Tibial nerve (tissue), 4 donors: ENCODE measurements around the gene MAN2B2. TPM values are rescaled to one million over a fixed set of nuclear protein-coding genes. Genes with fewer than 3 reads are reported as not detected.

Experiments
- DNase-seq, 2 donors: peaks; one replicate each; pipeline ENCODE4 v3.0.0-alpha.2; 2019; ENCODE audit warnings: low spot score in 2 of 2
- H3K27ac ChIP-seq, 4 donors: fragments of 200-600 bp; sonication (generic) in 3 of 4; one replicate each; pipeline ENCODE4 v1.5.1; 2017 to 2019; ENCODE audit warnings: mild to moderate bottlenecking in 1 of 4
- H3K27me3 ChIP-seq, 2 donors: fragments of 200-600 bp; sonication (generic) in 1 of 2; one replicate each; pipeline versions ENCODE4 v1.5.1 to v1.6.0; 2017 to 2019
- H3K36me3 ChIP-seq, 3 donors: fragments of 200-600 bp; sonication (generic); one replicate each; pipeline ENCODE4 v1.5.1; 2018 to 2019
- H3K4me1 ChIP-seq, 4 donors: fragments of 200-600 bp; sonication (generic) in 3 of 4; one replicate each; pipeline ENCODE4 v1.5.1; 2017 to 2019
- H3K4me3 ChIP-seq, 4 donors: fragments of 200-600 bp; sonication (generic) in 3 of 4; one replicate each; pipeline ENCODE4 v1.5.1; 2017 to 2019; ENCODE audit warnings: mild to moderate bottlenecking in 1 of 4, moderate library complexity in 1 of 4
- H3K9me3 ChIP-seq, 4 donors: fragments of 200-600 bp; sonication (generic) in 3 of 4; one replicate each; pipeline ENCODE4 v1.5.1; 2017 to 2019
- EP300 ChIP-seq, 2 donors: sonication (generic); formaldehyde crosslinking; IDR thresholded peaks; one replicate each; pipeline ENCODE4 v1.6.1; 2017; ENCODE audit warnings: antibody characterized with exemption in 2 of 2, mild to moderate bottlenecking in 1 of 2
- POLR2A ChIP-seq, 2 donors: fragments of 450-650 bp; IDR thresholded peaks; one replicate each; pipeline ENCODE4 v1.6.1; 2017; ENCODE audit warnings: antibody characterized with exemption in 2 of 2, mild to moderate bottlenecking in 2 of 2, moderate library complexity in 2 of 2
- WGBS, 2 donors: methylation state at CpG; one replicate each; pipeline ENCODE4 v1.1.5; 2018; 5-methylcytosine and 5-hydroxymethylcytosine counted together
- total RNA-seq, 4 donors: library from RNA; depleted of rRNA; stranded (reverse); fragments of >200 nt; gene quantifications; one replicate each; pipeline ENCODE4 v1.1.0, GENCODE V29; 2016
- TF ChIP-seq, protein P1 (sequence below), 5 experiments: fragments of 200-600 bp in 3 of 5; fragments of 450-650 bp in 2 of 5; sonication (generic) in 3 of 5; IDR thresholded peaks; one replicate each; pipeline ENCODE4 v1.5.1; 2016 to 2019; ENCODE audit warnings: antibody characterized with exemption in 5 of 5, mild to moderate bottlenecking in 3 of 5, moderate library complexity in 2 of 5

Gene MAN2B2
- total RNA-seq, 4 donors from 2014 or later = 33.0 to 66.3 (median 44.6) TPM

DNA sequence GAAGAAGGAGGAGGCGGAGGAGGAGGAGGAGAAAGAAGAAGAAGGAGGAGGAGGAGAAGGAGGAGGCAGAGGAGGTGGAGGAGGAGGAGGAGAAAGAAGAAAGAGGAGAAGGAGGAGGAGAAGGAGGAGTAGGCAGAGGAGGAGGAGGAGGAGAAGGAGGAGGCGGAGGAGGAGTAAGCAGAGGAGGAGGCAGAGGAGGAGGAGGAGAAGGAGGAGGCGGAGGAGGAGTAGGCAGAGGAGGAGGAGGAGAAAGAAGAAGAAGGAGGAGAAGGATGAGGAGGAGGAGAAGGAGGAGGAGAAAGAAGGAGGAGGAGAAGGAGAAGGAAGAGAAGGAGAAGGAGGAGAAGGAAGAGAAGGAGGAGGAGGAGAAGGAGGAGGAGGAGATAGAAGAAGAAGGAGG, 85.4 kb downstream of the MAN2B2 start:
- Histone ChIP-seq H3K4me1 (peaks cover 0 to 28% (median 9%) of the 10 kb centered on the region in 4 donors), H3K36me3 (no peaks in the 10 kb centered on the region), H3K4me3 (no peak overlapping the region), H3K9me3 (no peaks in the 10 kb centered on the region), H3K27ac (no peak overlapping the region), H3K27me3 (peaks cover 0 to 22% of the 10 kb centered on the region in 2 donors)
- TF ChIP-seq, protein P1, sequence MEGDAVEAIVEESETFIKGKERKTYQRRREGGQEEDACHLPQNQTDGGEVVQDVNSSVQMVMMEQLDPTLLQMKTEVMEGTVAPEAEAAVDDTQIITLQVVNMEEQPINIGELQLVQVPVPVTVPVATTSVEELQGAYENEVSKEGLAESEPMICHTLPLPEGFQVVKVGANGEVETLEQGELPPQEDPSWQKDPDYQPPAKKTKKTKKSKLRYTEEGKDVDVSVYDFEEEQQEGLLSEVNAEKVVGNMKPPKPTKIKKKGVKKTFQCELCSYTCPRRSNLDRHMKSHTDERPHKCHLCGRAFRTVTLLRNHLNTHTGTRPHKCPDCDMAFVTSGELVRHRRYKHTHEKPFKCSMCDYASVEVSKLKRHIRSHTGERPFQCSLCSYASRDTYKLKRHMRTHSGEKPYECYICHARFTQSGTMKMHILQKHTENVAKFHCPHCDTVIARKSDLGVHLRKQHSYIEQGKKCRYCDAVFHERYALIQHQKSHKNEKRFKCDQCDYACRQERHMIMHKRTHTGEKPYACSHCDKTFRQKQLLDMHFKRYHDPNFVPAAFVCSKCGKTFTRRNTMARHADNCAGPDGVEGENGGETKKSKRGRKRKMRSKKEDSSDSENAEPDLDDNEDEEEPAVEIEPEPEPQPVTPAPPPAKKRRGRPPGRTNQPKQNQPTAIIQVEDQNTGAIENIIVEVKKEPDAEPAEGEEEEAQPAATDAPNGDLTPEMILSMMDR (IDR thresholded peaks at IDR 0.05) = no peak
- TF ChIP-seq POLR2A (IDR thresholded peaks at IDR 0.05) (no peak), EP300 (IDR thresholded peaks at IDR 0.05) (no peak)
- DNase-seq = no peak
- 88 to 94% methylated on average over 3 of the region's 3 CpGs for WGBS, 2 donors

DNA sequence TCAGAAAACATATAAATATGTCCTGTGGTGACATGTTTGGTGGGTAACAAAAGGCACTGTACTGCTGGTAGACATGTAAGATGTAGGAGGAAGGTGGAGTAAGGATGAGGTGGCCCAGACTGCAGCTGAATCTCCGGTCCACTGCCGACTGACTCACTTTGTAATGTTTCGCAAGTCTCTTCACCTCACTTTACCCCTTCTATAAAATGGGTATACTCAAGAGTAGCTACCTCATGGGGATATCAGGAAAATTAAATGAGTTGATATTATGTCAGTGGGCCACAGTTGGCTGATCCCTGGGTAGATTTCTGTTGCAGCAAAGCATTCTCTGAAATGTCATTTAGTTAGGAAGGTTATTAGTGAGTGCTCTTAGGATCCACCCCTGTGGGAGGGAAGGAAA, 87.6 kb downstream of the MAN2B2 start:
- H3K4me1 ChIP-seq = peaks cover 0 to 28% (median 9%) of the 10 kb centered on the region in 4 donors
- peaks cover 0 to 22% of the 10 kb centered on the region in 2 donors for H3K27me3 ChIP-seq
- no peak for DNase-seq
- no peak overlapping the region for H3K4me3 ChIP-seq
- H3K9me3 ChIP-seq = no peaks in the 10 kb centered on the region
- TF ChIP-seq EP300 (IDR thresholded peaks at IDR 0.05) = no peak
- TF ChIP-seq POLR2A (IDR thresholded peaks at IDR 0.05) = no peak
- TF ChIP-seq, protein P1 (IDR thresholded peaks at IDR 0.05) = no peak
- H3K27ac ChIP-seq = no peak overlapping the region
- no peaks in the 10 kb centered on the region for H3K36me3 ChIP-seq
- WGBS, 2 donors = 89 to 96% methylated on average over 3 of the region's 3 CpGs

DNA sequence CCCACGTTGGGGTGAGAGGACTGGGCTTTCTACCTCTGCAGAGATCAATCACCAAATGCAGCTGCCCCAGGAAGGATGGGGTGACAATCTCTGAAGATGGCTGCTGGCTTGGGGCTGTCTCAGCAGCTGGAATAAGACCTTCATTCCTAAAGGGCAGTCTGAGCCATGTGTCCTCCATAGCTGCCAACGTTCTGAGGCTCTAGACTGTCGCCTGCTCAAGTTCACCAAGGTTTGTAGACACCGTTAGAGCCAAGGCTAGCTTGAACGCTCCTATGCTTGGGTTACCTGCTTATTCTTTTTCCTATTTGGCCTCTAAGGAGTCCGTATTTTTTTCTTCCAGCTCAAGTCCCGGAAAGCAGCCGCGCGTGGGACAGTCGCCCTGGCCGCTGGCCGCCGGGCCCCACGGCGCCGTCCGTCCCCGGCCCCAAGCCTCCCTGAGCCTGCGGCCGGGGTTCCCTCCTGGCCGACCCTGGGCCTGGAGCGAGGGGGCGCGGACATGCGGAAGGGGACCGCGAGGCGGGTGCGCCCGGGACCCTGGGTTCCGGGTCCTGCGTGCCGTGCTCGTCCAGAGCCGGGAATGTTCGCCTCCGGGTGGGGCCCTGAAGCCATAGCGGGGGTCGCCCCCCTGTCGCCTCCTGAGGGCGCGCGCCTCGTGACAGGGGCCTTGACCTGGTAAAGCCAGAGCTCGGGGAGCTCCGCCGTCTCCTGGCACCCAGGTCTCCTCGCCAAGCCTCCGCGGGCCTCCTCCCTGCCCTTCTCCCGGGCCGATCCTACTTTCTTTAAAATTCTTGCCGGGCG, 88.8 kb downstream of the MAN2B2 start:
- Histone ChIP-seq H3K27ac (no peak overlapping the region), H3K4me1 (peaks cover 0 to 22% (median 8%) of the 10 kb centered on the region in 4 donors), H3K4me3 (peak overlapping the region; percentile 18 to 47 (median 26)), H3K9me3 (no peaks in the 10 kb centered on the region), H3K36me3 (peaks cover 0 to under 1% (median 0%) of the 10 kb centered on the region in 3 donors), H3K27me3 (peaks cover 0 to 22% of the 10 kb centered on the region in 2 donors)
- no peak for DNase-seq
- WGBS, 2 donors = 11 to 19% methylated on average over 31 to 47 of the region's 55 CpGs
- TF ChIP-seq, protein P1 (IDR thresholded peaks at IDR 0.05) = no peak
- TF ChIP-seq POLR2A (IDR thresholded peaks at IDR 0.05) = no peak
- no peak for TF ChIP-seq EP300 (IDR thresholded peaks at IDR 0.05)

DNA sequence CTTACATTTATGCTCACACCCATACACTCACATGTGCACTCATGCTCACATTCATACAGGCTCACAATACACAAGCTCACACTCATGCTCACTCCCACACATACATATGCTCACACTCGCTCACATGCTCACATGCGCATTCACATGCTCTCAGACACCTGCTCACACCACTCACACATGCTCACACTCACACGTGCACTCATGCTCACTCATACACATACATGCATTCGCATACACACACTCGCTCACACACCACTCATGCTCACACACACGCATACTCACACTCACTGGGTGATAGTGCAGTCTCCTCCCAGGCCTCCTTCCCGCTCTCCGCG, 90.3 kb downstream of the MAN2B2 start:
- 96 to 97% methylated on average over 9 of the region's 9 CpGs for WGBS, 2 donors
- DNase-seq = no peak

DNA sequence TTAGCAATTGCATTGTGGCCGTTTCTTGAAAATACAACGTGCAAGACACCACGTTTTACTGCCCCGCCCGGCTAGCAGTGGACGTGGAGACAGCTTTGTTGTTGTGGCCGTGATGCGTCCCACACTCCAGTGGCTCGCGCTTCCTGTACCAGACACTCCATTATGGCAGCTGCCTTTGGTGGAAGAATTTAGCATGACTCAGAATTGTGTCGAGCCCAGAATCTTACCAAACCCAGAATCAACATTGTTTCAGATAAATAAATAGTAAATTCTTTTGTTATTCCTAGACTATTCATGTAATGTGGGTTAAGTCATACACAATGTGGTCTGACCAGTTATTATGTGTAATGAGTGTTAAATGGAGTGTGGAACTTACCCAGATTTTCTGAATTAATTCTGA, 93.4 kb downstream of the MAN2B2 start:
- H3K27ac ChIP-seq = no peak overlapping the region
- TF ChIP-seq, protein P1 (IDR thresholded peaks at IDR 0.05) = no peak
- TF ChIP-seq EP300 (IDR thresholded peaks at IDR 0.05) (no peak), POLR2A (IDR thresholded peaks at IDR 0.05) (no peak)
- peaks cover 0 to 19% of the 10 kb centered on the region in 2 donors for H3K27me3 ChIP-seq
- peaks cover 0 to 15% (median 4%) of the 10 kb centered on the region in 4 donors for H3K4me1 ChIP-seq
- WGBS, 2 donors = 82 to 86% methylated on average over 11 of the region's 11 CpGs
- no peak overlapping the region for H3K4me3 ChIP-seq
- no peaks in the 10 kb centered on the region for H3K9me3 ChIP-seq
- H3K36me3 ChIP-seq = peaks cover 0 to 26% (median 0%) of the 10 kb centered on the region in 3 donors
- no peak for DNase-seq

More for the DNA sequence above, 90.3 kb downstream of the MAN2B2 start:
- Histone ChIP-seq H3K27ac (no peak overlapping the region), H3K4me1 (peaks cover 0 to 12% (median 4%) of the 10 kb centered on the region in 4 donors), H3K9me3 (no peaks in the 10 kb centered on the region), H3K36me3 (peaks cover 0 to 15% (median 0%) of the 10 kb centered on the region in 3 donors), H3K4me3 (no peak overlapping the region), H3K27me3 (peaks cover 0 to 22% of the 10 kb centered on the region in 2 donors)
- TF ChIP-seq POLR2A (IDR thresholded peaks at IDR 0.05) = no peak
- TF ChIP-seq, protein P1 (IDR thresholded peaks at IDR 0.05) = no peak
- TF ChIP-seq EP300 (IDR thresholded peaks at IDR 0.05) = no peak
